ENCODE data around the gene SP5. TPM values are rescaled to one million over a fixed set of nuclear protein-coding genes. Genes with fewer than 3 reads are reported as not detected.
"Not testable (repeated sequence)": the region's sequence is repeated elsewhere in the genome, so short reads cannot be mapped to it uniquely, and the experiment has no call there.

The SP5 gene
- 176 TPM for polyA plus RNA-seq (2013, experiment 1 of 2)
- 197 TPM for polyA plus RNA-seq (2013, experiment 2 of 2)

GRCh38 chr2:170715062-170715931 is at the start of gene SP5:
Gene SP5 (plus strand): TSS chr2:170715337. CDS start chr2:170715513, 176 bp downstream.
- Histone ChIP-seq H3K56ac (ENCODE audit: low read length) (peak within 1 kb of the TSS; percentile 91), H3K9ac (ENCODE audit: low read length) (peak within 1 kb of the TSS; percentile 75), H3K18ac (ENCODE audit: low read length) (peak within 1 kb of the TSS; percentile 86), H3K4ac (ENCODE audit: low read depth, low read length) (peak within 1 kb of the TSS; percentile 98), H3K27ac (ENCODE audit: low read depth, low read length) (peak within 1 kb of the TSS; percentile 93), H3K23ac (ENCODE audit: low read length) (no peak within 1 kb of the TSS), H3K36me3 (ENCODE audit: control insufficient read depth, insufficient read depth, low read length) (no peaks in the 10 kb centered on the region), H3K79me2 (ENCODE audit: control insufficient read depth, insufficient read depth, low read length) (peaks cover 29% of the 10 kb centered on the region), H3K4me3 (ENCODE audit: low read length) (peak within 1 kb of the TSS; percentile 60), H4K8ac (ENCODE audit: low read depth, low read length) (no peak within 1 kb of the TSS), H2BK120ac (ENCODE audit: low read depth, low read length) (peak within 1 kb of the TSS; percentile 69), H3K79me1 (ENCODE audit: low read length) (no peaks in the 10 kb centered on the region), H2AK5ac (ENCODE audit: low read length) (no peak within 1 kb of the TSS), H4K5ac (ENCODE audit: low read length) (no peak within 1 kb of the TSS), H2BK15ac (replicated peaks; ENCODE audit: low read depth) (no peak within 1 kb of the TSS), H3K27me3 (ENCODE audit: insufficient read depth, low read length, poor library complexity) (no peaks in the 10 kb centered on the region), H3K4me2 (ENCODE audit: low read length) (peak within 1 kb of the TSS; percentile 91), H3K4me1 (ENCODE audit: control insufficient read depth, low read depth, low read length) (peaks cover 8% of the 10 kb centered on the region), H2BK5ac (ENCODE audit: low read length) (peak within 1 kb of the TSS; percentile 77)
- no CpG with 5 or more reads among the region's 62 CpGs for WGBS (ENCODE audit: extremely low coverage, insufficient coverage, low lambda C conversion rate)
- DNase-seq: peak; percentile 99

- no peak overlapping the region for H4K5ac ChIP-seq (ENCODE audit: low read length)
- H3K23ac ChIP-seq (ENCODE audit: low read length): no peak overlapping the region
- DNase-seq: no peak
- H3K18ac ChIP-seq (ENCODE audit: low read length): no peak overlapping the region
- H3K4me3 ChIP-seq (ENCODE audit: low read length): no peak overlapping the region
- H3K79me1 ChIP-seq (ENCODE audit: low read length): no peaks in the 10 kb centered on the region
- no peak overlapping the region for H3K4ac ChIP-seq (ENCODE audit: low read depth, low read length)
- no peak overlapping the region for H2BK15ac ChIP-seq (replicated peaks; ENCODE audit: low read depth)
- no peak overlapping the region for H2AK5ac ChIP-seq (ENCODE audit: low read length)
- no peak overlapping the region for H3K56ac ChIP-seq (ENCODE audit: low read length)
- H3K9ac ChIP-seq (ENCODE audit: low read length): no peak overlapping the region
- no peak overlapping the region for H2BK120ac ChIP-seq (ENCODE audit: low read depth, low read length)
- H3K36me3 ChIP-seq (ENCODE audit: control insufficient read depth, insufficient read depth, low read length): no peaks in the 10 kb centered on the region
- H3K4me2 ChIP-seq (ENCODE audit: low read length): no peak overlapping the region
- no peaks in the 10 kb centered on the region for H3K4me1 ChIP-seq (ENCODE audit: control insufficient read depth, low read depth, low read length)
- H3K27me3 ChIP-seq (ENCODE audit: insufficient read depth, low read length, poor library complexity): no peaks in the 10 kb centered on the region
- no peak overlapping the region for H3K27ac ChIP-seq (ENCODE audit: low read depth, low read length)
- H2BK5ac ChIP-seq (ENCODE audit: low read length): no peak overlapping the region
- no peaks in the 10 kb centered on the region for H3K79me2 ChIP-seq (ENCODE audit: control insufficient read depth, insufficient read depth, low read length)
- whole genome bisulfite sequencing (ENCODE audit: extremely low coverage, insufficient coverage, low lambda C conversion rate): 100% methylated on average over 1 of the region's 5 CpGs
- no peak overlapping the region for H4K8ac ChIP-seq (ENCODE audit: low read depth, low read length)
These were observed 49.4 kb upstream of the SP5 start for GRCh38 chr2:170665743-170666142.

DNA sequence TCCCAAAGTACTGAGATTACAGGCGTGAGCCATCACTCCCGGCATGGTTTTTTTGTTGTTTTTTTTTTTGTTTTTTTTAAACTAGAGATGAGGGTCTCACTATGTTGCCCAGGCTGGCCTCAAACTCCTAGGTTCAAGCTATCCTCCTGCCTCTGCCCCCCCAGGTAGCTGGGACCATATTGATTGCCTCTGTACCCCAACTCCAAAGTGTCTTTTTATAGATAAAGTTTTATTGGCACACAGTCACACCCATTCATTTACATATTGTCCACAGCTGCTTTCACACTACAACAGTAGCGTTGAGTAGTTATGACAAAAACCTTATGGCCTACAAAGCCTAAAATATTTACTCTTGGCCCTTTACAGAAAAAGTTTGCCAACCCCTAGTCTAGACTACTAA is 45.2 kb upstream of the SP5 start:
- no peak overlapping the region for H2BK5ac ChIP-seq (ENCODE audit: low read length)
- no peak for DNase-seq
- no peak overlapping the region for H4K5ac ChIP-seq (ENCODE audit: low read length)
- H3K9ac ChIP-seq (ENCODE audit: low read length): no peak overlapping the region
- H4K8ac ChIP-seq (ENCODE audit: low read depth, low read length): no peak overlapping the region
- H3K56ac ChIP-seq (ENCODE audit: low read length): no peak overlapping the region
- H2BK15ac ChIP-seq (replicated peaks; ENCODE audit: low read depth): no peak overlapping the region
- no peak overlapping the region for H3K27ac ChIP-seq (ENCODE audit: low read depth, low read length)
- no peaks in the 10 kb centered on the region for H3K4me1 ChIP-seq (ENCODE audit: control insufficient read depth, low read depth, low read length)
- no peak overlapping the region for H3K23ac ChIP-seq (ENCODE audit: low read length)
- WGBS (ENCODE audit: extremely low coverage, insufficient coverage, low lambda C conversion rate): no CpG with 5 or more reads among the region's 3 CpGs
- no peaks in the 10 kb centered on the region for H3K79me1 ChIP-seq (ENCODE audit: low read length)
- H3K27me3 ChIP-seq (ENCODE audit: insufficient read depth, low read length, poor library complexity): no peaks in the 10 kb centered on the region
- no peaks in the 10 kb centered on the region for H3K36me3 ChIP-seq (ENCODE audit: control insufficient read depth, insufficient read depth, low read length)
- no peak overlapping the region for H3K4me3 ChIP-seq (ENCODE audit: low read length)
- H3K79me2 ChIP-seq (ENCODE audit: control insufficient read depth, insufficient read depth, low read length): no peaks in the 10 kb centered on the region
- H2AK5ac ChIP-seq (ENCODE audit: low read length): no peak overlapping the region
- H2BK120ac ChIP-seq (ENCODE audit: low read depth, low read length): no peak overlapping the region
- no peak overlapping the region for H3K18ac ChIP-seq (ENCODE audit: low read length)
- no peak overlapping the region for H3K4ac ChIP-seq (ENCODE audit: low read depth, low read length)
- H3K4me2 ChIP-seq (ENCODE audit: low read length): no peak overlapping the region

DNA sequence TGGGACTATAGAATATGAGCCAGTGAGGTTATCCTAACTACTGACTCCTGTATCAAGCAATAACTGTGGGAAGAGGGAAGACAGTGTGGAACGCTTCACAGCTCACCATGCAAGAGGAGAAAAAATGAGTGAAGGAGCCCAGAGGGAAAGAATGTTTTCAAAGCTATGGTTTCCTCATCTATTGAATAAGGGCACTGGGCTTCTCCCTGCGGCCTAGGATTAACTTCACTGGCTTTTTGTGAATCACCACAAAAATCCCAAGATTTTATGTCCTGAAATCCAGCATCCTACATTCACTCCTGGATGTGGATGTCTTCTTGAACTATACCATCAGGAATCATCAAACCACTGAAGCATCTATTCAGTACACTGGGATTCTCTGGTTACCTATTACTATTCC is 44.5 kb upstream of the SP5 start:
- H3K4me3 ChIP-seq (ENCODE audit: low read length): no peak overlapping the region
- no peaks in the 10 kb centered on the region for H3K4me1 ChIP-seq (ENCODE audit: control insufficient read depth, low read depth, low read length)
- no CpG with 5 or more reads among the region's 2 CpGs for WGBS (ENCODE audit: extremely low coverage, insufficient coverage, low lambda C conversion rate)
- H3K27me3 ChIP-seq (ENCODE audit: insufficient read depth, low read length, poor library complexity): no peaks in the 10 kb centered on the region
- H3K9ac ChIP-seq (ENCODE audit: low read length): no peak overlapping the region
- no peak overlapping the region for H3K4ac ChIP-seq (ENCODE audit: low read depth, low read length)
- H3K23ac ChIP-seq (ENCODE audit: low read length): no peak overlapping the region
- no peak overlapping the region for H3K56ac ChIP-seq (ENCODE audit: low read length)
- H3K4me2 ChIP-seq (ENCODE audit: low read length): no peak overlapping the region
- no peak overlapping the region for H2AK5ac ChIP-seq (ENCODE audit: low read length)
- H4K5ac ChIP-seq (ENCODE audit: low read length): no peak overlapping the region
- no peak for DNase-seq
- H2BK120ac ChIP-seq (ENCODE audit: low read depth, low read length): no peak overlapping the region
- no peaks in the 10 kb centered on the region for H3K79me1 ChIP-seq (ENCODE audit: low read length)
- H3K27ac ChIP-seq (ENCODE audit: low read depth, low read length): no peak overlapping the region
- no peaks in the 10 kb centered on the region for H3K79me2 ChIP-seq (ENCODE audit: control insufficient read depth, insufficient read depth, low read length)
- no peak overlapping the region for H4K8ac ChIP-seq (ENCODE audit: low read depth, low read length)
- H3K36me3 ChIP-seq (ENCODE audit: control insufficient read depth, insufficient read depth, low read length): no peaks in the 10 kb centered on the region
- H3K18ac ChIP-seq (ENCODE audit: low read length): peak overlapping the region; percentile 51
- H2BK5ac ChIP-seq (ENCODE audit: low read length): no peak overlapping the region
- H2BK15ac ChIP-seq (replicated peaks; ENCODE audit: low read depth): no peak overlapping the region

DNA sequence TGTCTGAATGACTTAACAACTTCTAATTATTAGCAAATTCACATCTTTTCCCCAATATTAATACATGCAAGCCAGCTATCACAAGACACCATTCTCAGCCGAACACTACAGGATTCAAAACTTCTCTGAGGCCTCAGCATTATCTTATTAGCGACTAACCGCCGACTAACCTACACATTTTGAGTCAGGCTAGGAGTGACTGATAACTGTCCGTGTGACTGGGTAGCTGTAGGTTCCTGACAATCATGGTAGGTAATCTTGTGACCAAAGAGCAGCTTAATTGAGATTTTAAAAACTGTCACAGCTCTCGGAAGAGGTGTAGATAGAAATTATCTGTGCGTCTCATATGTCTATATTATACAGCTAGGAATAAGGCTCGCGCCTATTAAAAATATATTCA is 44.1 kb upstream of the SP5 start:
- Histone ChIP-seq H3K79me2 (ENCODE audit: control insufficient read depth, insufficient read depth, low read length) (no peaks in the 10 kb centered on the region), H3K79me1 (ENCODE audit: low read length) (no peaks in the 10 kb centered on the region), H3K18ac (ENCODE audit: low read length) (no peak overlapping the region), H3K27me3 (ENCODE audit: insufficient read depth, low read length, poor library complexity) (no peaks in the 10 kb centered on the region), H3K36me3 (ENCODE audit: control insufficient read depth, insufficient read depth, low read length) (no peaks in the 10 kb centered on the region), H3K4ac (ENCODE audit: low read depth, low read length) (no peak overlapping the region), H3K4me3 (ENCODE audit: low read length) (no peak overlapping the region), H4K8ac (ENCODE audit: low read depth, low read length) (no peak overlapping the region), H3K56ac (ENCODE audit: low read length) (no peak overlapping the region), H3K4me2 (ENCODE audit: low read length) (no peak overlapping the region), H3K27ac (ENCODE audit: low read depth, low read length) (no peak overlapping the region), H2BK15ac (replicated peaks; ENCODE audit: low read depth) (no peak overlapping the region), H2BK120ac (ENCODE audit: low read depth, low read length) (no peak overlapping the region), H3K9ac (ENCODE audit: low read length) (no peak overlapping the region), H2AK5ac (ENCODE audit: low read length) (no peak overlapping the region), H4K5ac (ENCODE audit: low read length) (no peak overlapping the region), H3K4me1 (ENCODE audit: control insufficient read depth, low read depth, low read length) (no peaks in the 10 kb centered on the region), H3K23ac (ENCODE audit: low read length) (no peak overlapping the region), H2BK5ac (ENCODE audit: low read length) (no peak overlapping the region)
- no CpG with 5 or more reads among the region's 9 CpGs for WGBS (ENCODE audit: extremely low coverage, insufficient coverage, low lambda C conversion rate)
- DNase-seq: no peak

- H3K56ac ChIP-seq (ENCODE audit: low read length); H3K79me2 ChIP-seq (ENCODE audit: control insufficient read depth, insufficient read depth, low read length); H3K18ac ChIP-seq (ENCODE audit: low read length); H2BK120ac ChIP-seq (ENCODE audit: low read depth, low read length); H2AK5ac ChIP-seq (ENCODE audit: low read length); H3K4me3 ChIP-seq (ENCODE audit: low read length); H3K4ac ChIP-seq (ENCODE audit: low read depth, low read length); H3K27me3 ChIP-seq (ENCODE audit: insufficient read depth, low read length, poor library complexity); DNase-seq; H3K23ac ChIP-seq (ENCODE audit: low read length); H3K9ac ChIP-seq (ENCODE audit: low read length); H3K27ac ChIP-seq (ENCODE audit: low read depth, low read length); H2BK15ac ChIP-seq (replicated peaks; ENCODE audit: low read depth); H3K4me1 ChIP-seq (ENCODE audit: control insufficient read depth, low read depth, low read length); H3K79me1 ChIP-seq (ENCODE audit: low read length); H4K8ac ChIP-seq (ENCODE audit: low read depth, low read length); H3K36me3 ChIP-seq (ENCODE audit: control insufficient read depth, insufficient read depth, low read length); H2BK5ac ChIP-seq (ENCODE audit: low read length); H3K4me2 ChIP-seq (ENCODE audit: low read length); H4K5ac ChIP-seq (ENCODE audit: low read length): not testable (repeated sequence)
These were observed 40.9 kb upstream of the SP5 start for GRCh38 chr2:170674282-170674681.
